ENCODE measurements around the gene SCGB3A2.

The SCGB3A2 gene

DNA sequence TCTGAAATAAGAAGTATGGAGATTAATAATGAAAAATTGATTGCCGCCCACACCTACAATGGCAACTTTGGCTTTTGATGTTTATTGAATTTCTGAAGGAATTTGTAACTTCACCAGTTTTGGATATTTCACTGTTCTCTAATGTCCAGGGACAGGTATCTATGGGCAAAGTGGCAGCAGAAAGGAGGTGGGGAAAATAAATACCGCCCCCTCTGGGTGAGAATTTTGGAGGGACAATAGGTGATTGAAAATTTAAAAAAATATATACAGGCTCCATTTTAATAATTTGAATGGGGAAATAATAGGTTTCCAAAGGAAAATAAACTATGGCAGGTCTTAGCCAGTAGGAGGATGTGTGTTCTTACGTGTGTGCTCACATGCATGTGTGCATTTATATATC lies 1.3 kb downstream of the SCGB3A2 start:
- no peak overlapping the region for H3K4me3 ChIP-seq (ENCODE audit: insufficient read depth, low read length, poor library complexity, severe bottlenecking)
- no peaks in the 10 kb centered on the region for H3K36me3 ChIP-seq (ENCODE audit: low read length)
- no peaks in the 10 kb centered on the region for H3K9me3 ChIP-seq (ENCODE audit: insufficient read depth, low read length)
- H4K20me1 ChIP-seq (ENCODE audit: low read depth, low read length) = no peaks in the 10 kb centered on the region
- no peaks in the 10 kb centered on the region for H3F3A ChIP-seq (ENCODE audit: insufficient read depth)
- no peak overlapping the region for H2AFZ ChIP-seq (ENCODE audit: low read depth, low read length, severe bottlenecking)
- no peaks in the 10 kb centered on the region for H3K27me3 ChIP-seq (ENCODE audit: low read length)
- no peak overlapping the region for H3K4me2 ChIP-seq (ENCODE audit: low read depth, low read length, poor library complexity, severe bottlenecking)
- TF ChIP-seq, protein P1, sequence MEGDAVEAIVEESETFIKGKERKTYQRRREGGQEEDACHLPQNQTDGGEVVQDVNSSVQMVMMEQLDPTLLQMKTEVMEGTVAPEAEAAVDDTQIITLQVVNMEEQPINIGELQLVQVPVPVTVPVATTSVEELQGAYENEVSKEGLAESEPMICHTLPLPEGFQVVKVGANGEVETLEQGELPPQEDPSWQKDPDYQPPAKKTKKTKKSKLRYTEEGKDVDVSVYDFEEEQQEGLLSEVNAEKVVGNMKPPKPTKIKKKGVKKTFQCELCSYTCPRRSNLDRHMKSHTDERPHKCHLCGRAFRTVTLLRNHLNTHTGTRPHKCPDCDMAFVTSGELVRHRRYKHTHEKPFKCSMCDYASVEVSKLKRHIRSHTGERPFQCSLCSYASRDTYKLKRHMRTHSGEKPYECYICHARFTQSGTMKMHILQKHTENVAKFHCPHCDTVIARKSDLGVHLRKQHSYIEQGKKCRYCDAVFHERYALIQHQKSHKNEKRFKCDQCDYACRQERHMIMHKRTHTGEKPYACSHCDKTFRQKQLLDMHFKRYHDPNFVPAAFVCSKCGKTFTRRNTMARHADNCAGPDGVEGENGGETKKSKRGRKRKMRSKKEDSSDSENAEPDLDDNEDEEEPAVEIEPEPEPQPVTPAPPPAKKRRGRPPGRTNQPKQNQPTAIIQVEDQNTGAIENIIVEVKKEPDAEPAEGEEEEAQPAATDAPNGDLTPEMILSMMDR (IDR thresholded peaks at IDR 0.05; ENCODE audit: insufficient read depth, low read length, poor library complexity, severe bottlenecking) = no peak
- no peak for TF ChIP-seq EZH2phosphoT487 (conservative IDR thresholded peaks at IDR 0.05; ENCODE audit: low read length)
- H3K27ac ChIP-seq (ENCODE audit: low read depth, low read length) = no peak overlapping the region
- no peak overlapping the region for H3K9ac ChIP-seq (ENCODE audit: low read length)
- no peaks in the 10 kb centered on the region for H3K9me2 ChIP-seq (replicated peaks; ENCODE audit: insufficient read depth, low read length)
- H3K79me2 ChIP-seq (ENCODE audit: insufficient read depth, low read length) = no peaks in the 10 kb centered on the region

DNA sequence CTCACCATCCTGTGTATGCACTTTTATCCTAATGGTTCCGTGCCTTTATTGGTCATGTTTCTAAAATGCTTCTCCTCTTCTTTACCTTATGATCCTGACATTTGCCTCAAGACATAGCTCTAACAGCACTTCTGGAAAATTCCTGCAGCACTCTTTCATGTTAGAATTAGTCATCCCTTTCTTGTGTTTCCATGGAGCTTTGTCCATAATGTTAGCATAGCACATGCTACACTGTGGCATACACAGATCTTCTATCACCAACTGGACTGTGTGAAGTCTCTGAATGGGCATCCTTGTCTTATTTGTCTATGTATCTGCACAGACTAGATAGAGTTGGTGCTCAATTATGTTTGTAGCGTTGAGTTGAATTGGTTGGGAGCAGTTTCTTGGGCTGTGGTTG lies 2.0 kb downstream of the SCGB3A2 start:
- no peak overlapping the region for H3K4me3 ChIP-seq (ENCODE audit: insufficient read depth, low read length, poor library complexity, severe bottlenecking)
- no peaks in the 10 kb centered on the region for H3K27me3 ChIP-seq (ENCODE audit: low read length)
- H2AFZ ChIP-seq (ENCODE audit: low read depth, low read length, severe bottlenecking) = no peak overlapping the region
- H3F3A ChIP-seq (ENCODE audit: insufficient read depth) = no peaks in the 10 kb centered on the region
- no peaks in the 10 kb centered on the region for H3K36me3 ChIP-seq (ENCODE audit: low read length)
- no peaks in the 10 kb centered on the region for H4K20me1 ChIP-seq (ENCODE audit: low read depth, low read length)
- TF ChIP-seq, protein P1 (IDR thresholded peaks at IDR 0.05; ENCODE audit: insufficient read depth, low read length, poor library complexity, severe bottlenecking) = no peak
- no peaks in the 10 kb centered on the region for H3K9me3 ChIP-seq (ENCODE audit: insufficient read depth, low read length)
- no peaks in the 10 kb centered on the region for H3K9me2 ChIP-seq (replicated peaks; ENCODE audit: insufficient read depth, low read length)
- no peaks in the 10 kb centered on the region for H3K79me2 ChIP-seq (ENCODE audit: insufficient read depth, low read length)
- no peak overlapping the region for H3K9ac ChIP-seq (ENCODE audit: low read length)
- H3K27ac ChIP-seq (ENCODE audit: low read depth, low read length) = no peak overlapping the region
- no peak overlapping the region for H3K4me2 ChIP-seq (ENCODE audit: low read depth, low read length, poor library complexity, severe bottlenecking)

DNA sequence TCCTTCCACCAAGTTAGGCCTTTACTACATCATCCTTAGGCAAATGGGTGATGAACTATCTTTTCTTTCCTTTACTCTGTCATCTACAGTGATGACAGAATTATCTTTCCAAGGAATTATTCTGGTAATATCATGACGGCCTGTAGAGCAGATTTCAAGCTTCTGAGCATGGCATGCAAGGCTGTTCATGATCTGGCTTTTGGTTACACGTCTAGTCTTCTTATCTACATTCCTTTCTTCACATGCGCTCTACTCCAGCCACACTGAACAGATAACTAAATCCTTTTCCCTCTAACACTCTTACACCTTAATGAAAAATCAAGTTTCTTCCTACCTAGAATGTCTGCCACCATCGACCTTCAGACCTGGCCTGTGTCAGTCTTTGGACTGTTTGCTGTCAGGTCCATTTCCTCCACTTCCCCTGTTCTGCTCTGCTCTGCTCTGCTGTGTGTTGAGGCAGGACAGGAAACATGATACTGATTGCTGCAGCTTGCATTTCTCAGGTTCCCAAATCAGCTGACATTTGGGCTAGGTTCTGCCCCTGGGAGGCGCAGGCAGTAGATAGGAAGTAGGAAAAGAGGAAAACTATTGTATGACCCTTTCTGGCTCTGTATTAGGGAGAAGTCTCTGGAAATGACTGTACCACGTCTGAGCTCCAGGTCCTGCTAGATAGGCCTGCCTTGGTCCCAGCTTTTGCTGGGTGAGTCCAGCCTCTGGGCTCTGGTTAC lies 4.2 kb downstream of the SCGB3A2 start:
- no peak for TF ChIP-seq EZH2phosphoT487 (conservative IDR thresholded peaks at IDR 0.05; ENCODE audit: low read length)
- TF ChIP-seq, protein P1 (IDR thresholded peaks at IDR 0.05; ENCODE audit: insufficient read depth, low read length, poor library complexity, severe bottlenecking) = no peak
- Histone ChIP-seq H3K9ac (ENCODE audit: low read length) (no peak overlapping the region), H3F3A (ENCODE audit: insufficient read depth) (no peaks in the 10 kb centered on the region), H3K4me2 (ENCODE audit: low read depth, low read length, poor library complexity, severe bottlenecking) (no peak overlapping the region), H3K27ac (ENCODE audit: low read depth, low read length) (no peak overlapping the region), H2AFZ (ENCODE audit: low read depth, low read length, severe bottlenecking) (no peak overlapping the region), H4K20me1 (ENCODE audit: low read depth, low read length) (no peaks in the 10 kb centered on the region), H3K27me3 (ENCODE audit: low read length) (no peaks in the 10 kb centered on the region), H3K9me2 (replicated peaks; ENCODE audit: insufficient read depth, low read length) (no peaks in the 10 kb centered on the region), H3K4me3 (ENCODE audit: insufficient read depth, low read length, poor library complexity, severe bottlenecking) (no peak overlapping the region), H3K36me3 (ENCODE audit: low read length) (no peaks in the 10 kb centered on the region), H3K79me2 (ENCODE audit: insufficient read depth, low read length) (no peaks in the 10 kb centered on the region), H3K9me3 (ENCODE audit: insufficient read depth, low read length) (no peaks in the 10 kb centered on the region)
